ENCODE measurements around the gene COBL.

The COBL gene

GRCh38 chr7:51129527-51130472, 186.8 kb downstream of the COBL start:
- H3K36me3 ChIP-seq (replicated peaks), result no peaks in the 10 kb centered on the region
- no peak overlapping the region for H3K4me3 ChIP-seq (ENCODE audit: low read depth, low read length)
- no peaks in the 10 kb centered on the region for H3K27me3 ChIP-seq (replicated peaks)
- in situ Hi-C loops (cut with HindIII; ENCODE audit: low pct_ligation_motif_present, low sequenced_read_pairs), result no loop called here
- TF ChIP-seq CTCF (IDR thresholded peaks at IDR 0.05; ENCODE audit: low read depth, low read length, missing control alignments), result no peak
- DNase-seq, result no peak
- no peak overlapping the region for H3K27ac ChIP-seq

- no peak overlapping the region for H3K27ac ChIP-seq
- no peaks in the 10 kb centered on the region for H3K36me3 ChIP-seq (replicated peaks)
- H3K4me3 ChIP-seq (ENCODE audit: low read depth, low read length), result no peak overlapping the region
- in situ Hi-C loops (cut with HindIII; ENCODE audit: low pct_ligation_motif_present, low sequenced_read_pairs), result no loop called here
- no peak for DNase-seq
- no peak for TF ChIP-seq CTCF (IDR thresholded peaks at IDR 0.05; ENCODE audit: low read depth, low read length, missing control alignments)
- no peaks in the 10 kb centered on the region for H3K27me3 ChIP-seq (replicated peaks)
Observed at GRCh38 chr7:51128545-51129435, 187.8 kb downstream of the COBL start.

GRCh38 chr7:51127618-51127904, 189.0 kb downstream of the COBL start:
- H3K27me3 ChIP-seq (replicated peaks), result no peaks in the 10 kb centered on the region
- no peak for TF ChIP-seq CTCF (IDR thresholded peaks at IDR 0.05; ENCODE audit: low read depth, low read length, missing control alignments)
- no peak overlapping the region for H3K27ac ChIP-seq
- no peak overlapping the region for H3K4me3 ChIP-seq (ENCODE audit: low read depth, low read length)
- DNase-seq, result no peak
- in situ Hi-C loops (cut with HindIII; ENCODE audit: low pct_ligation_motif_present, low sequenced_read_pairs), result no loop called here
- H3K36me3 ChIP-seq (replicated peaks), result no peaks in the 10 kb centered on the region

- Histone ChIP-seq H3K27ac (no peak overlapping the region), H3K27me3 (replicated peaks) (no peaks in the 10 kb centered on the region), H3K4me3 (ENCODE audit: low read depth, low read length) (no peak overlapping the region), H3K36me3 (replicated peaks) (no peaks in the 10 kb centered on the region)
- TF ChIP-seq CTCF (IDR thresholded peaks at IDR 0.05; ENCODE audit: low read depth, low read length, missing control alignments), result no peak
- in situ Hi-C loops (cut with HindIII; ENCODE audit: low pct_ligation_motif_present, low sequenced_read_pairs), result no loop called here
- no peak for DNase-seq
Observed at GRCh38 chr7:51126813-51127617, 189.6 kb downstream of the COBL start.

- no peaks in the 10 kb centered on the region for H3K27me3 ChIP-seq (replicated peaks)
- DNase-seq, result no peak
- in situ Hi-C loops (cut with HindIII; ENCODE audit: low pct_ligation_motif_present, low sequenced_read_pairs), result no loop called here
- H3K36me3 ChIP-seq (replicated peaks), result no peaks in the 10 kb centered on the region
- TF ChIP-seq CTCF (IDR thresholded peaks at IDR 0.05; ENCODE audit: low read depth, low read length, missing control alignments), result no peak
- H3K4me3 ChIP-seq (ENCODE audit: low read depth, low read length), result no peak overlapping the region
- H3K27ac ChIP-seq, result no peak overlapping the region
Observed at GRCh38 chr7:51126324-51126723, 190.3 kb downstream of the COBL start.

Measured in brain microvascular endothelial cell (primary cell).